ENCODE measurements around the gene C19orf25.

Gene C19orf25

DNA sequence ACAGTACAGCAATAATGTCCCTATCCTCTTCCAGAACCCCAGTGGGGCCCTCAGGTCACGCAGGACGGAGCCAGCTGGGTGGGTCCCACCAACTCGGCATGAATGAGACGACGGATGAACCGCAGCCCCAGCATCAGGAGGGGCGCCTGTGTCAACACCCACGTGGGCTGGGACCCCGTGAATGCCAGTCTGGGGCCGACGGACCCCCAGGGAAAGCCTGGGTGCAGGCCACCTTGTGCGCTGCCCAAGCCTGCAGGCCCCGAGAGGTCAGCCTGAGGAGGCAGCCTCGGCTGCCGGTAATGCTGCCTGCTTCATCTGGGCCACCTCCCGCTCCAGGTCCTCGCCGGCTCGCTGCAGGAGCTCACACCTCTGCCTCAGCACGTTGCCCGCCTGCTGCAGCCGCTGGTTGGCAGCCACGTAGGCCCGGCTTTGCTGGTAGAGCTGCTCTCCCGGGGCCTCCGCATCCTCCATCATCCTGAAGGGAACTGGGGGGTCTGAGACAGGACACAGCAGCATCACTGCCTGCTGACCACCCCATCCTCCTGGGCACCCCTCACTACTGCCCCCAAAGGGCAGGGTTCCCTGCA is 4.2 kb downstream of the C19orf25 start:
- DNase-seq, result no peak

DNA sequence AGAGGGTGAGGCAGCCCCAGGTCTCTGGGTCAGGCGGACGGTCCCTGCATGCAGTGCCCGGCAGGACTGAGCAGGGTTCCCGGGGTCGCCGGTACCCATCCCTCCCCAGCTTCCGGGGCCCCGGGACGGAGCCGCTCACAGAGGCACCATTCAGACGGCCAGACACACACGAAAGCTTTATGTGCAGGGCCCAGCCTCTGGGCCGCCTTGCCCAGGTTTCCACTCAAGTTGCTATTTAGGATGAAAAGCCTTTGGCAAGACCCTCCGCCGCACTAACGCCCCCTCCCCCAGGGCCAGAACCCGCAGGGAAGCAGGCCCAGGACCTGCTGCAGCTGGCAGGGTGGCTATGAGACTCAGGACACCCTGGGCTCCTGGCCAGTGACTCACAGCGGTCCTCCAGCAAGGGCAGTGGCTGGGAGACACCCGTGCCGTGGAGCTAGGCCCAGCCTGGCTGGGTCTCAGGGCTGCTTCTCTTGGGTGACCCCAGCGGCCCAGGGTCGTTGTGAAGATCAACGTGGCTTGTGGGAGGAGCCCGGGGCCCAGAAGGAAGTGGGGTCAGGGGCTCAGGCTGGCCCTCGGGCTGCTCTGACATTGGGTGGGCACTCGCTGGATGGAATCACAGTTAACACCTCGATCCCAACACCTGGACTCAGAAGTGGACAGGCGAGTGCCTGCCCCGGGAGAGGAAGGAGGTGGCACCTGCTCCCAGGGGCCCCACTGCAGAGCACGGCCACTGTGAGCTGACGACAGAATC is 4.8 kb downstream of the C19orf25 start:
- DNase-seq, result no peak

DNA sequence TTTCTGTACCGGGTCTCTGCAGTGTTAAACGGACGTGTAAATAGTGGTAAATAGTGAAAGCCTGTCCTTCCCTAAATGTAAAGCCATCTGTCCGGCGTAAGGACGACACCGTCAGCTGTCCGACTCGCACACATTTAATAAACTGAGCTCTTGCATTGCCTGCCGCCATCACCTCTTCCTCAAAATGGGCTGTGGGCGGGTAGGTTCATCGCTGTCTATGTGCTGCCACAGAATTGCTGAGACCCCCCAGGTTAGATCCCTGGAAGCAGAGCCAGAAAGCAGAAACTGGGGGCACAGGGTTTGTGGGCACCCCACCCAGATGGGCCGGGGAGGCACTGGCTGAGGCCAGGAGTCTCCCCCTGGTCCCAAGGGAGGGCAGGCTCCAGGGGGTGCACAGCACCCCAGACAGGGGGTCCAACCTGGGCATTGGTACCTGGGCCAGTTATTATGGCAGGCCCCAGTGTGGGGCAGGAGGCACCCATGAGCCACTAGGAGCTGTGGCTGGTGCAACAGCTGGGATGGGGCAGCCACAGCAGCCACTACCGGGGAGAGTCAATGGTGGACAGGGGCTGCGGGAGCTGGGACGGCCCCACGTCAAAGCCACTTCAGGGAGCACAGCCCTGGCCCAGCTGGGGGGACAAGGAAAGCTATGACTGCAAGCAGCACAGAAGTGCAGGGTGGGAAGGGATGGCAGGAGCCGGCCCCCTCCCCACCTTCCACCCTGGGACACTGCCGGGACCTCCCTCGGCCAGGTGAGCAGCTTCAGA is 5.7 kb downstream of the C19orf25 start:
- DNase-seq, result no peak

DNA sequence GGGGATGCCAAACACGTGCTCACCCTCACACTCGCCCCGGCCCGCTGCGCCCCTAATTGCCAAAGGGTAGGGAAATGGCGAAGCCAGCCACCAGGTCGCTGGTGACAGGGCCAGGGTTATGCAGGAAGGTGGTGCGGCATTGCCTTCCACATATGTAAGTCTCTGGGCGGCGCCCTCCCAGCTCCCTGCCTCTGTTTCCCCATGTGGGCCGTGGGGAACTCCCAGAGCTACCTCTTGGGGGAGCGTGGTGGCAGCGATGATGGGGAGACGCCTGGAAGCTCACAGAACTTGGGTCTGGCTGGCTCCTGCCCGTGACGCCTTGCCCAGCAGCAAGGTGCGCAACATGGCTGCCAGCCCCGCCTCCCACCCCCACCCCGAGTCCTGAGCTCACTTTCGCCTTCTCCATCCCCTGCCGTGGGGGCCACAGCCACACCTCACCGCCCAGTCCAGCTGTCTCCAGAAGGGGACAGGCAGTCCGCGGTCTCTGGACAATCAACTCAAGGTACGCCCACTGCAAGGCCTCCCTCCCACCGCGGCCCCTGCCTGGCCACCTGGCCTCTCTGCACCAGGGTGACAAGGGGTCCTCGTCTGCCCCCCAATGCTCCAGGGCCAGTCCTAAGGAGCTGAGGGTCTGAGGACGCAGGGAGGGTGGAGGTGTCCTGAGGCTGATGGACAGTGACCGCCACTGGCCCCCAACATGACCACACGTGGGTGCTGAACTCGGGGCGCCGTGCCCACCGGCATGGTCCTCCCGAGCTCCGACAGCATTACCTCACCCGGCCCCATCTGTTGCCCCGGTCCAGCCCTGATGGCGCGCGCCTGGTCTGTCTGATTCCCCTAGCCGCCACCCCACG is 6.6 kb downstream of the C19orf25 start:
- no peak for DNase-seq

DNA sequence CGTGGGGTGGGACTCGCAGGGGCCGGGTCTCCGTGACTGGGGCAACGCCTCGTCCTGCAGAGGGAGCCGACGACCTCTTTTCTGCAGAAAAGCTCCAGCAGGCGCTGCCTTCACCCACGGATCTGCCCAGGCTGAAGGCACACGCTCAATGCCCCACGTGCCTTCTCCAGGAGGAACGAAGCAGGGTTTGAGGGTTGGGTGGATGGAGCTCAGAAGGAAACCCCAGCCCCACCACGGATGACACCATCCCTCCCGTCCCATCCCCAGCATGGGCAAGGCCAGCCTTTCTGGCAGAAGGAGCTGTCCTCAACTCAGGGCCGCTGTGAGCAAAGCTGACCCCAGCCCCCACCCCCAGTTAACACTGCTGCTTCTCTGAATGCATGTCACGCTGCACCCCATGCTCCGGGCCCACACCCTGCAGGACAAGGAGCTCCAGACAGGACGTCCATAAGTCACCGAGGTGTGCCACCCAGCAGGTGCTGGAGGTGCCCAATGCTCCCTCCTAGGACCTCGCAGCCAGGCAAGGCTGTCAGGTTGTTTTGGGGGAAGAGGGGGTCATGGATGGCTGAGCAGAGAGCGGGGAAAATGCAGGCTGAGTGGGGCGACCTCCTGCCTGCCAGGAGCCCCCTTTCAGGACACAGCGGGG is 7.4 kb downstream of the C19orf25 start:
- DNase-seq, result no peak

DNA sequence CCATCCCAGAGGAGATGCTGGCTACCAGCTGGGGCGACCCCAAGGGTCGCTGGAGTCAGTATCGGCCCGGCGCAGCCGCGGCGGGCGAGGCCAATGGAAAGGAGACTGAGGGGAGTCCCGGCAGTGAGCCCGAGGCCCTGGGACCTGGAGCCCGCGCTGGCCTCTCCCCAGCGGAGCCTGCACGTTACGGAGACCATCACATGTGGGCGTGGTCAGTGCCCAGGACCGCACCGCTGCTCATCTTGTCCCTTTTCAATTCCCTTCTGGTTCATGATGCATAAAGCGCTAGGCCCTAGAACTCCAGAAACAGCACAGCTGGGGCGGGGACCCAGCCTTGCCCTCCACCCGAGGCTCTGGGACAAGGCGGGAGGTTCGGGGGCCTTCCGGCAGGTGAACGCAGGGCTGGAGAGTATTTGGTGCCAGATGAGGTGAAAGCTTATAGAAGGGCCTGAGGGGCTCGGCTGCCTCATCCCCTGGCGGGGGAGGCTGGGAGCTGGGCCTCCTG is 8.0 kb downstream of the C19orf25 start:
- DNase-seq, result no peak

DNA sequence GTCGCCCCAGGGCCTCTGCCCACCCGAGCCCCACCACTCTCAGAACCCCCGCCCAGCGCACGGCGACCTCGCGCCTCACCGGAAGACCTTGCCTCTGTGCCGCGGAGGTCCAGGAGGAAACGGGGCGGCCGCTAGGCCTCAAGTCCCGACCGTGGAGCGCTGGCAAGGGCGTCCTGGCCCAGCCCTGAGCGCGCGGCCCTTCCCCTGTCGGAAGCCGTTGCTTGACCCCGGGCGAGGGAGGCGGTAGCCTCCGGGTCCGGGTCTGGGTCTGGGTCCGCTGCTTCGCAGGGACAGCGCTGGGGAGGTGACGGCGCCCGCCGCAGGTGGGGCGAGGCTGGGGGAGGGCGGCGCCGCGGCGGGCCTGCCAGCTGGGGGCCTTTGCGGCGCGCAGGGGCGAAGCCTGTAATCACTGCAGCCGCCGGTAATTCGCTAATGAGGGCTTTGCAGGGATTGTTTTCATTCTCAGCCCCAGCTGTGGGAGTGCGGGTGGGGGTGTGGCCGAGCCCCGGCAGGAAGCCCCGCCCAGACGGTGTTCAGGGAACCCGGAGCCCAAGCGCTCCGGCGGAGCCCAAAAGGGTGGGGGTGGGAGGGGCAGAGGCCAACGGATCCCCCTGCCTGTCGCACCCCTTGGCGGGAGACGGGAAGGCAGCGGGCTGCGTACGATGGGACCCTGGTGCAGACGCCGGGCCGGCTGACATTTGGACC is 8.6 kb downstream of the C19orf25 start:
- DNase-seq, result no peak

DNA sequence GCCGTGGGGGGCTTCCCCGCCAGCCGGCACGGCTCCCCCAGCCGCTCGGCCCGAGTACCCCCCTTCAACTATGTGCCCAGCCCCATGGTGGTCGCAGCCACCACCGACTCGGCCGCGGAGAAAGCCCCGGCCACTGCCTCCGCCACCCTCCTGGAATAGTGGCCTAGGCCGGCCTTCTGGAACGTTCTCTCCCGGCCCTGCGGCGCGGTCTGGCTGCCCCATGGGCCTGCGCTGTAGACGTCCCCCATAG is 9.0 kb downstream of the C19orf25 start:
- DNase-seq, result no peak

DNA sequence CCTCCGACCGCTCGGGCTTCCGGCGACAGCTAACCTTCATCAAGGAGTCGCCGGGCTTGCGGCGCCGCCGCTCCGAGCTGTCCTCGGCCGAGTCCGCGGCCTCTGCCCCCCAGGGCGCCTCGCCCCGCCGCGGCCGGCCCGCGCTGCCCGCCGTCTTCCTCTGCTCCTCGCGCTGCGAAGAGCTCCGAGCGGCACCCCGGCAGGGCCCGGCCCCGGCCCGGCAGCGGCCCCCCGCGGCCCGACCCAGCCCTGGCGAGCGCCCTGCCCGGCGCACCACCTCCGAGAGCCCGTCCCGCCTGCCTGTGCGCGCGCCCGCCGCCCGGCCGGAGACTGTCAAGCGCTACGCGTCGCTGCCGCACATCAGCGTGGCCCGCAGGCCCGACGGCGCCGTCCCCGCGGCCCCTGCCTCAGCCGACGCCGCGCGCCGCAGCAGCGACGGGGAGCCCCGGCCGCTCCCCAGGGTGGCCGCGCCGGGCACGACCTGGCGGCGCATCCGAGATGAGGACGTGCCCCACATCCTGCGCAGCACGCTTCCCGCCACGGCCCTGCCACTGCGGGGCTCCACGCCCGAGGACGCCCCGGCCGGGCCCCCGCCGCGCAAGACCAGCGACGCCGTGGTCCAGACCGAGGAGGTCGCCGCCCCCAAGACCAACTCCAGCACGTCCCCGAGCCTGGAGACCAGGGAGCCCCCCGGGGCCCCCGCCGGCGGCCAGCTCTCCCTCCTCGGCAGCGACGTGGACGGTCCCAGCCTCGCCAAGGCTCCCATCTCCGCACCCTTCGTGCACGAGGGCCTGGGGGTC is 9.6 kb downstream of the C19orf25 start:
- no peak for DNase-seq

DNA sequence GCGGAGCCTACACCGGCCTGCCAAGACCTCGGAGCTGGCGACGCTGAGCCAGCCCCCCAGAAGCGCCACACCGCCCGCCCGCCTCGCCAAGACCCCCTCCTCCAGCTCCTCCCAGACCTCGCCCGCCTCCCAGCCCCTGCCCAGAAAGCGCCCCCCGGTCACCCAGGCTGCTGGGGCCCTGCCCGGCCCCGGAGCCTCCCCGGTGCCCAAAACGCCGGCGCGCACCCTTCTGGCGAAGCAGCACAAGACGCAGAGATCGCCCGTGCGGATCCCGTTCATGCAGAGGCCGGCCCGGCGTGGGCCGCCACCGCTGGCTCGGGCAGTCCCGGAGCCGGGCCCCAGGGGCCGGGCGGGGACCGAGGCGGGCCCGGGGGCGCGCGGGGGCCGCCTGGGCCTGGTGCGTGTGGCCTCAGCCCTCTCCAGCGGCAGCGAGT is 10.2 kb downstream of the C19orf25 start:
- peak; percentile 46 for DNase-seq

DNA sequence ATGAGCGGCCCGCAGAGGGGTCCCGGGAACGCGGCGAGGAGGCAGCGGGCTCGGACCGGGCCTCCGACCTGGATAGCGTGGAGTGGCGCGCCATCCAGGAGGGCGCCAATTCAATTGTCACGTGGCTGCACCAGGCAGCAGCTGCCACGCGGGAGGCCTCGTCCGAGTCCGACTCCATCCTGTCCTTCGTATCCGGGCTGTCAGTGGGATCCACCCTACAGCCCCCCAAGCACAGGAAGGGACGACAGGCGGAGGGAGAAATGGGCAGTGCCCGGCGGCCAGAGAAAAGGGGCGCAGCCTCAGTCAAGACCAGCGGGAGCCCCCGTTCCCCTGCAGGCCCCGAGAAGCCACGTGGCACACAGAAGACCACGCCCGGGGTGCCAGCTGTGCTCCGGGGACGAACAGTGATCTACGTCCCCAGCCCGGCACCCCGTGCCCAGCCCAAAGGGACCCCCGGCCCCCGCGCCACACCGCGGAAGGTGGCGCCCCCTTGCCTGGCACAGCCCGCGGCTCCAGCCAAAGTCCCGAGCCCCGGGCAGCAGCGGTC is 10.7 kb downstream of the C19orf25 start:
- DNase-seq, result no peak

DNA sequence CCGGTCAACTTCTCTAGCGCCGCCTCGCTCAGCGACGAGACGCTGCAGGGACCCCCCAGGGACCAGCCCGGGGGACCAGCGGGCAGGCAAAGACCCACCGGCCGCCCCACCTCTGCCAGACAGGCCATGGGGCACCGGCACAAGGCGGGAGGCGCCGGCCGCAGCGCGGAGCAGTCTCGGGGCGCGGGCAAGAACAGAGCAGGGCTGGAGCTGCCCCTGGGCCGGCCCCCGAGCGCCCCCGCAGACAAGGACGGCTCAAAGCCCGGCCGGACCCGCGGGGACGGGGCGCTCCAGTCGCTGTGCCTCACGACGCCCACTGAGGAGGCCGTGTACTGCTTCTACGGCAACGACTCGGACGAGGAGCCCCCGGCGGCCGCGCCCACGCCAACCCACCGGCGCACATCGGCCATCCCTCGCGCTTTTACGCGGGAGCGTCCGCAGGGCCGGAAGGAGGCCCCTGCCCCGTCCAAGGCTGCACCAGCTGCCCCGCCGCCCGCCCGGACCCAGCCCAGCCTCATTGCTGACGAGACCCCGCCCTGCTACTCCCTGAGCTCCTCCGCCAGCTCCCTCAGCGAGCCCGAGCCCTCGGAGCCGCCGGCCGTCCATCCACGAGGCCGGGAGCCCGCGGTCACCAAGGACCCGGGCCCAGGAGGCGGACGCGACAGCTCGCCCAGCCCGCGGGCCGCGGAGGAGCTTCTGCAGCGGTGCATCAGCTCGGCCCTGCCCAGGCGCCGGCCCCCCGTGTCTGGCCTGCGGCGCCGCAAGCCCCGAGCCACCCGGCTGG is 11.3 kb downstream of the C19orf25 start:
- DNase-seq, result no peak

DNA sequence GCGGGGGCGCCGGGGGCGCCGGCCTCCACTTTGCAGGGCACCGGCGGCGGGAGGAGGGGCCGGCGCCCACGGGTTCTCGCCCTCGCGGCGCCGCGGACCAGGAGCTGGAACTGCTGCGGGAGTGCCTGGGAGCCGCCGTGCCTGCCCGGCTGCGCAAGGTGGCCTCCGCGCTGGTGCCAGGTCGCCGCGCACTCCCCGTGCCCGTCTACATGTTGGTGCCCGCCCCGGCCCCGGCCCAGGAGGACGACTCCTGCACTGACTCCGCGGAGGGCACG is 11.9 kb downstream of the C19orf25 start:
- no peak for DNase-seq

DNA sequence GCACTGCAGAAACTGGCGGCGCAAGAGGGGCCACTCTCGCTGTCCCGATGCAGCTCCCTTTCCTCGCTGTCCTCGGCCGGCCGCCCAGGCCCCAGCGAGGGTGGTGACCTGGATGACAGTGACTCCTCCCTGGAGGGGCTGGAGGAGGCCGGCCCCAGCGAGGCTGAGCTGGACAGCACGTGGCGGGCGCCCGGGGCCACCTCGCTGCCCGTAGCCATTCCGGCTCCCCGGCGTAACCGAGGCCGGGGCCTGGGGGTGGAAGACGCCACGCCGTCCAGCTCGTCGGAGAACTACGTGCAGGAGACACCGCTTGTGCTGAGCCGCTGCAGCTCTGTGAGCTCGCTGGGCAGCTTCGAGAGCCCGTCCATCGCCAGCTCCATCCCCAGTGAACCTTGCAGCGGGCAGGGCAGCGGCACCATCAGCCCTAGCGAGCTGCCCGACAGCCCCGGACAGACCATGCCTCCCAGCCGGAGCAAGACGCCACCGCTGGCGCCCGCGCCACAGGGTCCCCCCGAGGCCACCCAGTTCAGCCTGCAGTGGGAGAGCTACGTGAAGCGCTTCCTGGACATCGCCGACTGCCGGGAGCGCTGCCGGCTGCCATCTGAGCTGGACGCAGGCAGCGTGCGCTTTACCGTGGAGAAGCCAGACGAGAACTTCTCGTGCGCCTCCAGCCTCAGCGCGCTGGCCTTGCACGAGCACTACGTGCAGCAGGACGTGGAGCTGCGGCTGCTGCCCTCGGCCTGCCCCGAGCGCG is 12.4 kb downstream of the C19orf25 start:
- no peak for DNase-seq

DNA sequence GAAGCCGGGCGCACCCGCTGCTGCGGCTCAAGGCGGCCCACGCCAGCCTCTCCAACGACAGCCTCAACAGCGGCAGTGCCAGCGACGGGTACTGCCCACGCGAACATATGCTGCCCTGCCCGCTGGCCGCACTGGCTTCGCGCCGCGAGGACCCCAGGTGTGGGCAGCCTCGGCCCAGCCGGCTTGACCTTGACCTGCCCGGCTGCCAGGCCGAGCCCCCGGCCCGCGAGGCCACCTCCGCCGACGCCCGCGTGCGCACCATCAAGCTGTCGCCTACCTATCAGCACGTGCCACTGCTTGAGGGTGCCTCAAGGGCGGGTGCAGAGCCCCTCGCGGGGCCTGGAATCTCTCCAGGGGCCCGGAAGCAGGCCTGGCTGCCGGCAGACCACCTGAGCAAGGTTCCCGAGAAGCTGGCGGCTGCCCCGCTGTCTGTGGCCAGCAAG is 13.0 kb downstream of the C19orf25 start:
- DNase-seq, result no peak

DNA sequence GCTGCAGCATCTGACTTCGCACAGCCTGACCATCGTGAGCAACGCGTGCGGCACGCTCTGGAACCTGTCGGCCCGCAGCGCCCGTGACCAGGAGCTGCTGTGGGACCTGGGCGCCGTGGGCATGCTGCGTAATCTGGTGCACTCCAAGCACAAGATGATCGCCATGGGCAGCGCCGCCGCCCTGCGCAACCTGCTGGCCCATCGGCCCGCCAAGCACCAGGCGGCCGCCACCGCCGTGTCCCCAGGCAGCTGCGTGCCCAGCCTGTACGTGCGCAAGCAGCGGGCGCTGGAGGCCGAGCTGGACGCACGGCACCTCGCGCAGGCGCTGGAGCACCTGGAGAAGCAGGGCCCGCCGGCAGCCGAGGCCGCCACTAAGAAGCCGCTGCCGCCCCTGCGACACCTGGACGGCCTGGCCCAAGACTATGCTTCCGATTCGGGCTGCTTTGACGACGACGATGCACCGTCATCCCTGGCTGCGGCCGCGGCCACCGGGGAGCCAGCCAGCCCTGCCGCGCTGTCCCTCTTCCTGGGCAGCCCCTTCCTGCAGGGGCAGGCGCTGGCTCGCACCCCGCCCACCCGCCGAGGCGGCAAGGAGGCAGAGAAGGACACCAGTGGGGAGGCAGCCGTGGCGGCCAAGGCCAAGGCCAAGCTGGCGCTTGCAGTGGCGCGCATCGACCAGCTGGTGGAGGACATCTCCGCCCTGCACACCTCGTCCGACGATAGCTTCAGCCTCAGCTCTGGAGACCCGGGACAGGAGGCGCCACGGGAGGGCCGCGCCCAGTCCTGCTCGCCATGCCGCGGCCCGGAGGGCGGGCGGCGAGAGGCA is 13.6 kb downstream of the C19orf25 start:
- peak; percentile 56 for DNase-seq

DNA sequence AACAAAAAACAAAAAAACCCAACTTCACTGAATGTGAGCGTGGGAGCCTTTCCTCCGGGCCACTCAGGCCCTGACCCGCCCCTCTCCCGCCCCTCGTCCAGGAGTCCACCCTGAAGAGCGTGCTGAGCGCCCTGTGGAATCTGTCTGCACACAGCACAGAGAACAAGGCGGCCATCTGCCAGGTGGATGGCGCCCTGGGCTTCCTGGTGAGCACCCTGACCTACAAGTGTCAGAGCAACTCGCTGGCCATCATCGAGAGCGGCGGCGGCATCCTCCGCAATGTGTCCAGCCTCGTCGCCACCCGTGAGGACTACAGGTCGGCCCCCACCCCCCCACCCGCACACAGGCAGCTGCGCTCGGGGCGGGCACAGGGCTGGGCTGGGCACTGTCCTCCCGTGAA is 17.2 kb downstream of the C19orf25 start:
- no peak for DNase-seq
